GM19324 (cell line): ENCODE data around the gene MAPK6.

Experiments
- ATAC-seq: cut with Tn5 transposase; IDR thresholded peaks from one replicate; pipeline ENCODE4 v1.9.1; 2021; ENCODE audit warnings: mild to moderate bottlenecking, moderate library complexity; ENCODE audit not compliant: unreplicated experiment, low FRiP score

Gene MAPK6

DNA sequence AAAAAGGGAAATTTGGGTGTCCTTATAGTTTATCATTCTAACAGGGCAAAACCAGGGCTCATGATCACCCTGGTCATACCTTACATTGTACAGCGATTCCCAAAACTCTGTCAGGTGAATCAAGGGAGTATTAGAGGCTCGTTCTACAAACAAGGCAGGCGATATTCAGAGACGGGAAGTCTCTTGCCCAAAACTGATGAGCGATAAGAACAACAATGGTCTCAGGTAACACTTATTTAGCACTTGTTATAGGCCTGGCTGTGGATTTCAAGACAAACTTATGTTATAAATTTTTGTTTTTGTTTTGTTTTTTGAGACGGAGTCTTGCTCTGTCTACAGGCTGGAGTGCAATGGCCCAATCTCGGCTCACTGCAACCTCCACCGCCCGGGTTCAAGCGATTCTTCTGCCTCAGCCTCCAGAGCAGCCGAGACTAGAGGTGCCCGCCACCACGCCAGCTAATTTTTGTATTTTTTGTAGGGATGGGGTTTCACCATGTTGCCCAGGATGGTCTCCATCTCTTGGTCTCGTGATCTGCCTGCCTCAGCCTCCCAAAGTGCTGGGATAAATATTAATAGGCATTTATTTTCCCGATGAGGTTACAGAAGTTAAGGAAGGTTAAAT is 80.7 kb downstream of the MAPK6 start:
- ATAC-seq, result no peak

DNA sequence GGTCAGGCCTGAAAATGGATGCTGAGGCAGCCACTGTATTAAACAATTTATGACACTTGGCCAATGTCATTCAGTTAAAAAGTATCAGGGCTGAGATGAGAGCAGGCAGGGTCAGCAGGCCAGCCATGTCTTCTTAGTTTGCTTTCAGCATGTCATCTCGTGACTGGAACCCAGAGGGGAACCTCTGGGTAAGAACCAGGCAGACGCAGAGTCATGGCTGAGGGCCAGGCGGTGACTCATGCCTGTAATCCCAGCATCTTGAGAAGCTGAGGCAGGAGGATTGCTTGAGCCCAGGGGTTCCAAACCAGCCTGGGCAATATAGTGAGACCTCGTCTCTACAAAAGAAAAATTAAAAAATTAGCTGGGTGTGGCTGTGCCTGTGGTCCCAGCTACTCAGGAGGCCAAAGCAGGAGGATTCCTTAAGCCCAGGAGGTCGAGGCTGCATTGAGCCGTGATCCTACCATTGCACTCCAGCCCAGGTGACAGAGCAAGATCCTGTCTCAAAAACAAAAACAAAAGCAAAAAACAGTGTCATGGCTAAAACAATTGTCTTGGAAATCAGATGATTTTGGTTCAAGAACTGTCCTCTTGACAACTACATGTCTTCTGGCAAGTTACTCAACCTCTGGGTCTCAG is 81.9 kb downstream of the MAPK6 start:
- no peak for ATAC-seq

DNA sequence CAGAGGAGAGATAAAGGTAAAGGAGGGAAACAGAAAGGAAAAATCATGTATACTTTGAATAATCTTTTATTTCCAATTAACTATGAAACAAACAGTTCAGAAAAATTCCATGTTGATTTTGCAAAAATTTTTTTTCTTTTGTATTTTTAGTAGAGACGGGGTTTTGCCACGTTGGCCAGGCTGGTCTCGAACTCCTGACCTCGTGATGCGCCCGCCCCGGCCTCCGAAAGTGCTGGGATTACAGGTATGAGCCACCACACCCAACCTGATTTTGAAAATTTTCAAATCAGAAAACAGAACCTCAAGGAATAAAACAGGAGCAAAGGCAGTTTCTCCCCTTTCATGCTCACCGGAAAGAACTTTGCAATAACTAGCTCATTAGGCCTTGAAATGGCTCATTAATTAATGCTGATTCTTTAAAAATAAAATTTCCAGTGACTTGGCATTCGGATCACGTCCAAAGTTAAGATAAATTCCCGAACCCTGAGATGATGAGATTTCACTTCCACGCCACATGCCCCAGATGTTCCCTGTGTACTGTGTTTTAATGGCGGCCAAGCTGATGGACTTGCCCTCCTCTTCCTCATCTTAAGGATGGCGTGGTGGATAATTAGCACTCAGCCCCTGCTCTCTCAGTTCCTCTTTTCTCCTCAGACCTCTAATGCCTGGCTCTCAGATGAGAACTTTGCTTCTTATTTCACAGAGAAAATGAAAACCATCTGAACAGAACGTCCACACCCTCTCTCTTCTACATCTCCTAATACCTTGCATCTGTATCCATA is 82.7 kb downstream of the MAPK6 start:
- no peak for ATAC-seq

- ATAC-seq, result no peak
These were observed 83.4 kb downstream of the MAPK6 start for GRCh38 chr15:52102463-52102862.

DNA sequence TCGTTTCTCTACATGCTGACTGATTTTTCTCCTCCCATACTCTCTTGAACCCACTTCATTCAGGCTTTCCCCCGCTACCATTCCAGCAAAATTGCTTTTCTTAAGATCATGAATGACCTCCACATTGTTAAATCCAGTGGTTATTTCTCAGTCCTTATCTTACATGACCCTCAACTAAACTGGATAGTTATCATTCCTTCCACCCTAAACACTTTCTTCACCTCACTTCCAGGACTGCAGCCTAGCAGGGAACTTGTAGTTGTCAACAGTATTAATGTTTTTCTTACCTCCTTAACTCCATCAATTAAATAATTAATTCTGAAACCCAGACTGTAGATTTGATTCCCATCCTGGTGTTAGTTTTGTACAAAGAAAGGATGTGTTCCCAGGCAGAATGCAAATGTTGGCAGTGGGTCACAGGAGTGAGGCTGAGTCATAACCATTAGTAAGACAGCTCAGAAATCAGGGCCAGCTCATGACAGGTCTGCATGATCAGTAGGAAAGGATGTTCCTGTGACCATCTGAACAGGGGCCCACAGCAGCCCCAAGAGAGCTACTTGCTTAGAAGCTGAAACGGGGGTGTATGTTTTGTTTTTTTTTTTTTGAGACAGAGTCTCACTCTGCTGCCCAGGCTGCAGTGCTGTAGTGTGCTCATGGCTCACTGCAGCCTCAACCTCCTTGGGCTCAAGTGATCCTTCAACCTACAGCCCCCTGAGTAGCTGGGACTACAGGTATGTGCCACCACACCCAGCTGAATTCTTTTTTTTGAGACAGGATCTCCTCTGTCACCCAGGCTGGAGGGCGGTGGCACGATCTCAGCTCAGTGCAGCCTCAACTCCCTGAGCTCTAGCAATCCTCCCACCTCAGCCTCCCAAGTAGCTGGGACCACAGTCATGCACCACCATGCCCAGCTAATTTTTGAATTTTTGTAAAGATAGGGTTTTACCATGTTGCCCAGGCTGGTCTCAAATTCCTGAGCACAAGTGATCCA is 84.5 kb downstream of the MAPK6 start:
- peak; percentile 49 for ATAC-seq

DNA sequence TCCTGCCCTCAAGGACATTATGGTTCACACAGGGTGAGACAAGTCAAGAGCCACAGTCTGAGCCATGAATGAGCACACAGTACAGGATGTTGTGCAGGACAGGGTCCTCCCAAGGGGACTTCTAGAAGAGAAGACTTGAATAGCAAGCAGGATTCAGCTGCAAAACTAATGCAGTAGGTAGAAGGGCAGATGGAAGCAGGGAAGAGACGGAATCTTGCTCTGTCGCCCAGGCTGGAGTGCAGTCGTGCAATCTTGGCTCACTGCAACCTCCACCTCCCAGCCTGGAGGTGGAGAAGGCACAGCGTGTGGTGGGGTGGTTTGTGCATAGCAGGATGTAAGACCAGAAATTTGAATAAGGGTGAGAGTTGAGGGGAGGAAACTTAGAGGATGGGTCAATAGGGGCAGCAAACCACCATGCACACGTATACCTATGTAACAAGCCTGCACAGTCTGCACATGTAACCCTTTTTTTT is 85.5 kb downstream of the MAPK6 start:
- ATAC-seq, result no peak

GRCh38 chr15:52105846-52106245 is 86.8 kb downstream of the MAPK6 start:
- ATAC-seq, result no peak

DNA sequence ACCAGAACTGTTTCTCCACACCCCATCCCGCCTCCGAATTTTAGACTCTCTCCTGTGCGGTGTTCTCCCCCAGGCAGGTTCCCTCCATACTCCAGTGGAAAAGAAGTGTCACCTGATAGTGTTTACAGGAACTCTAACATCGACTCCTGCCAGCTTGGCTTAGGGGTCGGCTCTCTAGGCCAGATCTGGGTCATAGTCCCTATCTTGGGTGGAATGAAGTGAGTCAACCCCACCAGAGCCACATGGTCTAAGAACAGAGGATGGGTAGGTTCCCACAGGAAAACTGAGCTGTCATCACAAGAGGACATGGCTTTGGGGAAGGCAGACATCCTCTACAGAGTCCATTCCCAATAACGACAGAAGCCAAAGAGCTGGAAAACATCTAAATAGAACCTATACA is 87.6 kb downstream of the MAPK6 start:
- no peak for ATAC-seq

DNA sequence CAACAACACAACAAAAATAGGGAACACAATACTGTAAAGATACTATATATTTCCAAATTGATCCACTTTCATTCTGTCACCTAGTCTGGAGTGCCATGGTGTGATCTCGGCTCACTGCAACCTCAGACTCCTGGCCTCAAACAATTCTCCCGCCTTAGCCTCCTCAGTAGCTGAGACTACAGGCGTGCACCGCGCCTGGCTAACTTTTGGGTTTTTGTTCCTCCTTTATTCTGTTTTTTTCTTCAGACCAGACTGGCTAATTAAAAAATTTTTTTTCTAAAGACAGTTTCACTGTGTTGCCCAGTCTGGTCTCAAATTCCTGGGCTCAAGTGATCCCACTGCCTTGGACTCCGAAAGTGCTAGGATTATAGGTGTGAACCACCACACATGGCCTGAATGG is 88.2 kb downstream of the MAPK6 start:
- ATAC-seq, result no peak

GRCh38 chr15:52109559-52110451 is 90.8 kb downstream of the MAPK6 start:
- ATAC-seq, result no peak

GRCh38 chr15:52111517-52112202 is 92.6 kb downstream of the MAPK6 start:
- no peak for ATAC-seq

GRCh38 chr15:52112203-52112750 is 93.3 kb downstream of the MAPK6 start:
- no peak for ATAC-seq

DNA sequence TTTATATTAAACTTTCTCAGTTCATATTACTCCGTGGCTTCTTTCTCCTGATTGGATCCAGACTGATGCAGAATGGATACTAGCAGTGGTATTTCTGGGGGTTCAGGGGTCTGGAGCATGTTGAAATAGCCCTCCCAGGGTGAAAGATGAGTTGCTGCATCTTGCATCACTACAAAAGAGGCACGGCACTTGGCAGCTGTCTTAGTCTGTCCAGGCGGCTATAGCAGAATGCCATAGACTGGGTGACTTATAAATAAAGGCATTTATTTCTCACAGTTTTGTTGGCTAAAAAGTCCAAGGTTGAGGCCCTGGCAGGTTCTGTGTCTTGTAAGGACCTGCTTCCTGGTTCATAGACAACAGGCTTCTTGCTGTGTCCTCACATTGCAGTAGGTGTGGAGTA is 94.2 kb downstream of the MAPK6 start:
- ATAC-seq, result no peak

DNA sequence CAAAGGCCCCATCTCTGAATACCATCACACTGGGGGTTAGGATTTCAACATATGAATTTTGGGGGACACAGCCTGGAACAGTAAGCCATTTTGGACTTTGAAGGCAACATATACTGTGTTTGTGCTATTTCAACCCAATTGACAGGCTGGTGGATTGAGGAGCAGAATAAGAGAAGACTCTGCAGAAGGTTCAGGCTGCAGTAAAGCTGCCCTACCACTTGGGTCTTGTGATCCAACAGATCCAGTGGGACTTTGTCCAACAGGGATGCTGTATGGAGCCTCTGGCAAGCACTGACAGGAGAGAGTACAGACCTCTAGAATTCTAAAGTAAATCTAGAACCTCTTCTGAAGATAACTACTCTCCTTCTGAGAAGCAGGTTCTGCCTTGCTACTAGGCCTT is 94.7 kb downstream of the MAPK6 start:
- no peak for ATAC-seq

- ATAC-seq, result no peak
These were observed 95.4 kb downstream of the MAPK6 start for GRCh38 chr15:52114261-52115055.

- ATAC-seq, result no peak
These were observed 96.8 kb downstream of the MAPK6 start for GRCh38 chr15:52115598-52116427.
